C4-2B (cell line): ENCODE measurements around the gene ARRDC3.

Source experiments
- CTCF ChIP-seq: fragments of 450-650 bp; conservative IDR thresholded peaks from 2 replicates; pipeline ENCODE4 v1.5.1; 2017; ENCODE audit warnings: mild to moderate bottlenecking
- ZFX ChIP-seq: fragments of 450-650 bp; IDR thresholded peaks from 2 replicates; pipeline ENCODE4 v1.6.1; 2017

GRCh38 chr5:91332267-91333045 is 50.7 kb downstream of the ARRDC3 start:
- no peak for TF ChIP-seq CTCF
- no peak for TF ChIP-seq ZFX
